Measurements from ENCODE around the gene NRDC. TPM values are rescaled to one million over a fixed set of nuclear protein-coding genes. Genes with fewer than 3 reads are reported as not detected.

NRDC gene, protein sequence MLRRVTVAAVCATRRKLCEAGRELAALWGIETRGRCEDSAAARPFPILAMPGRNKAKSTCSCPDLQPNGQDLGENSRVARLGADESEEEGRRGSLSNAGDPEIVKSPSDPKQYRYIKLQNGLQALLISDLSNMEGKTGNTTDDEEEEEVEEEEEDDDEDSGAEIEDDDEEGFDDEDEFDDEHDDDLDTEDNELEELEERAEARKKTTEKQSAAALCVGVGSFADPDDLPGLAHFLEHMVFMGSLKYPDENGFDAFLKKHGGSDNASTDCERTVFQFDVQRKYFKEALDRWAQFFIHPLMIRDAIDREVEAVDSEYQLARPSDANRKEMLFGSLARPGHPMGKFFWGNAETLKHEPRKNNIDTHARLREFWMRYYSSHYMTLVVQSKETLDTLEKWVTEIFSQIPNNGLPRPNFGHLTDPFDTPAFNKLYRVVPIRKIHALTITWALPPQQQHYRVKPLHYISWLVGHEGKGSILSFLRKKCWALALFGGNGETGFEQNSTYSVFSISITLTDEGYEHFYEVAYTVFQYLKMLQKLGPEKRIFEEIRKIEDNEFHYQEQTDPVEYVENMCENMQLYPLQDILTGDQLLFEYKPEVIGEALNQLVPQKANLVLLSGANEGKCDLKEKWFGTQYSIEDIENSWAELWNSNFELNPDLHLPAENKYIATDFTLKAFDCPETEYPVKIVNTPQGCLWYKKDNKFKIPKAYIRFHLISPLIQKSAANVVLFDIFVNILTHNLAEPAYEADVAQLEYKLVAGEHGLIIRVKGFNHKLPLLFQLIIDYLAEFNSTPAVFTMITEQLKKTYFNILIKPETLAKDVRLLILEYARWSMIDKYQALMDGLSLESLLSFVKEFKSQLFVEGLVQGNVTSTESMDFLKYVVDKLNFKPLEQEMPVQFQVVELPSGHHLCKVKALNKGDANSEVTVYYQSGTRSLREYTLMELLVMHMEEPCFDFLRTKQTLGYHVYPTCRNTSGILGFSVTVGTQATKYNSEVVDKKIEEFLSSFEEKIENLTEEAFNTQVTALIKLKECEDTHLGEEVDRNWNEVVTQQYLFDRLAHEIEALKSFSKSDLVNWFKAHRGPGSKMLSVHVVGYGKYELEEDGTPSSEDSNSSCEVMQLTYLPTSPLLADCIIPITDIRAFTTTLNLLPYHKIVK
- 40.7 and 51.8 TPM in 2 replicates for total RNA-seq

DNA sequence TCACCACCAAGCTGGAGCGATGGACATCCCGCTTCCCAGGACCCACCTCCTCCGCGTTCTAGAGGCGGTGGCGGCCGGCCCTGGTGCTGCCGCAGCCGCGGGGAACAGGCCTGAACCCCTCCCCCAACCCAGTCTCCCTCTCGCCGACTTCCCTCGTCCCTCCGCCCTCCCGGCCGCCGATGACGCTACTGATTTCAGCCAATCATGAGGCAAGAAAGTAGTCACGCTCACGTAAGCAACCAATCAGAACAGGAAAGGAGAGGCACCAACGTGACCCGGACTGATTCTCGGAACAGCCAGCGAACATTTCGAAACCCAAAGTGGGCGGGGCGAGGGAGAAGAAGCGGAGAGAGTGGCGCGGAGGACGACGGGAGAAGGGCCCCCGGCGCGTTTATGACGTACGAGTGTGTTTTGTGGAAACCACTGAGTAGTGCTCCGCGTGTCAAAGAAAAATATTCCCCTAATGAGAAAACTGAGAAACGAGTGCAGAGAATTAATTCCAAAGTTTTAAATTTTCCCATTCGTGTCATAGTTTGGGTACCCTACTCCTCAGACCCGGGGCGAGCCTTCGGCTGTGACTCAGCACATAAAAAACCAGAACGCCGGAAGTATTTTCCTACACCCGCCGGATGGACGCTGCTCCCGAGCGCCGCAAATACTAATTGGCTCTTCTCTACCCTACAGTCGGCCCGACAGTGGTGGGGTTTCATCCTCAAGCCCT lies at the start of gene NRDC:
Gene NRDC (minus strand): TSS at position 112 of the 721 bp plus-strand sequence. CDS start 112 bp downstream, outside the sequence.

Small RNA genes within 50 kb of the gene (small RNA-seq; reads per million reads assigned to genes)
- gene AL050343.2 = not detected

Other genes with a start within 250 kb of the NRDC start
- 0.11 and 0.39 TPM in 2 replicates for gene RAB3B, start 112.0 kb upstream of the NRDC start, total RNA-seq
- 9.8 and 11.7 TPM in 2 replicates for gene KTI12, start 155.1 kb upstream of the NRDC start, total RNA-seq
- 29.1 and 29.8 TPM in 2 replicates for gene TXNDC12, start 176.5 kb upstream of the NRDC start, total RNA-seq
- gene BTF3L4, start 177.6 kb upstream of the NRDC start, total RNA-seq = 36.9 and 46.0 TPM in 2 replicates